Muscle layer of duodenum (tissue), 2 donors: ENCODE data around the gene APOM.
A peak's percentile ranks its signal among the peaks of the same experiment; 100 is the strongest.

Experiments used
- H3K27ac ChIP-seq: one replicate; pipeline ENCODE4 v1.7.0; 2013; ENCODE audit warnings: mild to moderate bottlenecking, low read length
- H3K27me3 ChIP-seq: one replicate; pipeline ENCODE4 v1.7.0; 2013; ENCODE audit warnings: low read depth, mild to moderate bottlenecking, control low read depth, low read length
- H3K36me3 ChIP-seq, 2 donors: one replicate each; pipeline ENCODE4 v1.7.0; 2013; ENCODE audit warnings: low read length in 2 of 2, control low read depth in 1 of 2, mild to moderate bottlenecking in 1 of 2; ENCODE audit not compliant: insufficient read depth in 2 of 2, control insufficient read depth in 1 of 2
- H3K4me1 ChIP-seq, 2 donors: one replicate each; pipeline ENCODE4 v1.7.0; 2013; ENCODE audit warnings: low read length in 2 of 2, mild to moderate bottlenecking in 2 of 2, control low read depth in 1 of 2, moderate library complexity in 1 of 2; ENCODE audit not compliant: insufficient read depth in 2 of 2, control insufficient read depth in 1 of 2
- H3K4me3 ChIP-seq, 2 donors: one replicate each; pipeline ENCODE4 v1.7.0; 2013; ENCODE audit warnings: low read length in 2 of 2, low read depth in 1 of 2, mild to moderate bottlenecking in 1 of 2
- H3K9me3 ChIP-seq, 2 donors: one replicate each; pipeline ENCODE4 v1.7.0; 2013; ENCODE audit warnings: low read length in 2 of 2, control low read depth in 1 of 2, mild to moderate bottlenecking in 1 of 2; ENCODE audit not compliant: control insufficient read depth in 1 of 2
- donor health status: healthy.

Gene APOM

DNA sequence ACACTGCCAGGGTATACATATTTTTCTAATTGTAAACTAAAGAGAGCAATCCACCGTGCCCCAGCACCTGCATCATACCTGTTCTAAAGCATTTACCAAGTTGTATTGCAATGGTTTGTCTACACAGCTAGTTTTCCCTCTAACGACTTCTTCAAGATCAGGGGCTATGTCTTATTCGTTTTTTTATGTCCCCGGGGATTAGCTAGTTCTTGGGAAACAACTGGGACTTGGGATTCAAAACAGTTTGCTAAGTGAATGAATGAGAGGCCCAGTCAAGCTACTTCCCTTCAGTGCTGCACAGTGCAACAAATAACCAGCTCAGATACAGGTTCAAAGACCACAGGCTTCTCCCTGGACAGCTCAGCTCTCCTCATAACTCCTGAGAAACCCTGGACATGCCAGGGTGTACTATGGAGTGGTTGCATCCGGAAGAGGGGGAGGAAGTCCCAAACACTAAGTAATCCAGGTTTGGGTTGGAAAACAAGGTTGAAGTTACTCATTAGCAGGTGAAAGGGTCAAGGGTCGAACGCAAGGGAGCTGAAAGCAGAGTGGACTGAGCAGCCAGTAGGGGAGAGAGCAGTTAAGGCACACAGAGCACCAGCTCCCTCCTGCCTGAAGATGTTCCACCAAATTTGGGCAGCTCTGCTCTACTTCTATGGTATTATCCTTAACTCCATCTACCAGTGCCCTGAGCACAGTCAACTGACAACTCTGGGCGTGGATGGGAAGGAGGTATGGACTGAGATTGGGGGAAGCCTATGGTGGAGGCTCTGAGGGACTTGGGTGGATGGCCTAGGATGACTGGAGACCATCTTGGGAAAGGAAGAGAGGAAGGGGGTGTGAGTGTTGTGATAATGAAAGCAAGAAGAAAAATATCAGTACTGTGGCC is at the start of gene APOM:
Gene APOM (plus strand): TSS at position 546 of the 889 bp plus-strand sequence. CDS start 73 bp downstream, at position 619.
- Histone ChIP-seq H3K36me3 (peaks cover 10 to 30% of the 10 kb centered on the region in 2 donors), H3K4me1 (peaks cover 22 to 46% of the 10 kb centered on the region in 2 donors), H3K27ac (no peak within 1 kb of the TSS), H3K9me3 (no peaks in the 10 kb centered on the region), H3K4me3 (no peak within 1 kb of the TSS), H3K27me3 (no peaks in the 10 kb centered on the region)

- no peaks in the 10 kb centered on the region for H3K4me1 ChIP-seq
- no peak overlapping the region for H3K4me3 ChIP-seq
- H3K36me3 ChIP-seq: no peaks in the 10 kb centered on the region
- H3K27me3 ChIP-seq: no peaks in the 10 kb centered on the region
- no peak overlapping the region for H3K27ac ChIP-seq
- H3K9me3 ChIP-seq: no peaks in the 10 kb centered on the region
Observed at GRCh38 chr6:31607317-31607716, 48.4 kb upstream of the APOM start.

- H3K27me3 ChIP-seq: no peaks in the 10 kb centered on the region
- H3K4me1 ChIP-seq: no peaks in the 10 kb centered on the region
- no peaks in the 10 kb centered on the region for H3K9me3 ChIP-seq
- no peak overlapping the region for H3K27ac ChIP-seq
- no peak overlapping the region for H3K4me3 ChIP-seq
- no peaks in the 10 kb centered on the region for H3K36me3 ChIP-seq
Observed at GRCh38 chr6:31609519-31610406, 45.9 kb upstream of the APOM start.

GRCh38 chr6:31610968-31611367 is 44.7 kb upstream of the APOM start:
- Histone ChIP-seq H3K4me3 (no peak overlapping the region), H3K27ac (no peak overlapping the region), H3K36me3 (no peaks in the 10 kb centered on the region), H3K27me3 (no peaks in the 10 kb centered on the region), H3K4me1 (no peaks in the 10 kb centered on the region), H3K9me3 (no peaks in the 10 kb centered on the region)

DNA sequence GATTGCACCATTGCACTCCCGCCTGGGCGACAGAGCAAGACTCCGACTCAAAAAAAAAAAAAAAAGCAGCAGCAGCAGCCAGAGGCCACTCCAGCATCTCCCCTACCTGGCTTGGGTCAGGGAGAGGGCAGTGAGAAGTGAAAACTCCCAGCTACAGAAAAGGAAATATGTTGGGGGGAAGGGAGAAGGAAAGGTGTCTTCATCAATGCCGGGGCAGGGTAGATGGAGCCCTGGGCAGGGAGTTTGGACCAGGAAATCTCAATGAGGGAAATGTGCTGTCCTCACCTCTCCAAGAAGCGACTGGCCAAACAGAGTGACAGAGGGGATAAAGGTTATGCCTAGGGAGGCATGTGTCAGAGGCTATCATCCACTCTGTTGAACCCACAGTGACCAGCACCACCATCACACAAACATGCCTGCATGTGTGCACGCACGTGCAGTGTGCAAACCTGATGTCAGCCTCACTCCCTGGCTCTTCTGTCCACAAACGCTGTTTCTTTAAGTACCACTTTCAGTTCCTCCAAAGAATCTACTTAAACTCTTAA is 41.5 kb upstream of the APOM start:
- Histone ChIP-seq H3K36me3 (no peaks in the 10 kb centered on the region), H3K4me3 (no peak overlapping the region), H3K27me3 (no peaks in the 10 kb centered on the region), H3K4me1 (no peaks in the 10 kb centered on the region), H3K27ac (no peak overlapping the region), H3K9me3 (no peaks in the 10 kb centered on the region)

GRCh38 chr6:31614684-31615578 is 40.8 kb upstream of the APOM start, which contains the start of gene AIF1:
AIF1 (plus strand) TSS chr6:31615234; CDS start chr6:31615330, 96 bp downstream.
- H3K36me3 ChIP-seq: no peaks in the 10 kb centered on the region
- H3K4me1 ChIP-seq: no peaks in the 10 kb centered on the region
- H3K4me3 ChIP-seq: peak within 1 kb of the TSS in 1 of 2 donors; percentile 50
- no peaks in the 10 kb centered on the region for H3K27me3 ChIP-seq
- peak within 1 kb of the TSS; percentile 56 for H3K27ac ChIP-seq
- no peaks in the 10 kb centered on the region for H3K9me3 ChIP-seq

DNA sequence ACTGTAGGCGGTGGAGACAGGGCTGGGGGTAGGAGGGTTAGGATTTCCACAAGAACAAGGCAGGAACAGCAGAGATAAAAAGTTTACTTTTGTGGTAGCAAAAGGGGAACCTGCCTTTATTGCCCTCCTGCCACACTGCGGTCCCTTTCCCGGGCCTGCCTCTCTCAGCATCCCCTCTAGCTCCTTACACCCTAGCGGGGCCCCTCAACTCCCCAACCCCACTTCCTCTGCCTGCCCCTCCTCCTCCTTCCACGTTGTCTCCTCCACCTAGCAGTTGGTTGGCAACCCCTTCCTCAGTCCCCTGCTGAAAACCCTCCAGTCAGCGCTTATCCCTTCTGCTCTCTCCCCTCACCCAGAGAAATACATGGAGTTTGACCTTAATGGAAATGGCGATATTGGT is 39.9 kb upstream of the APOM start:
- Histone ChIP-seq H3K4me3 (peak overlapping the region in 1 of 2 donors; percentile 50), H3K9me3 (no peaks in the 10 kb centered on the region), H3K27ac (peak overlapping the region; percentile 56), H3K36me3 (no peaks in the 10 kb centered on the region), H3K27me3 (no peaks in the 10 kb centered on the region), H3K4me1 (no peaks in the 10 kb centered on the region)

GRCh38 chr6:31617010-31617409 is 38.7 kb upstream of the APOM start:
- Histone ChIP-seq H3K36me3 (no peaks in the 10 kb centered on the region), H3K27me3 (no peaks in the 10 kb centered on the region), H3K27ac (no peak overlapping the region), H3K4me1 (peaks cover 0 to 7% of the 10 kb centered on the region in 2 donors), H3K4me3 (no peak overlapping the region), H3K9me3 (no peaks in the 10 kb centered on the region)

GRCh38 chr6:31619805-31620585 is 35.7 kb upstream of the APOM start:
- Histone ChIP-seq H3K9me3 (no peaks in the 10 kb centered on the region), H3K27me3 (no peaks in the 10 kb centered on the region), H3K4me1 (peaks cover 0 to 17% of the 10 kb centered on the region in 2 donors), H3K4me3 (peak overlapping the region; percentile 93), H3K27ac (peak overlapping the region; percentile 92), H3K36me3 (peaks cover 13 to 19% of the 10 kb centered on the region in 2 donors)
